ENCODE results near the gene CHKB. TPM values are rescaled to one million over a fixed set of nuclear protein-coding genes. Genes with fewer than 3 reads are reported as not detected.
"Not testable (repeated sequence)": the region's sequence is repeated elsewhere in the genome, so short reads cannot be mapped to it uniquely, and the experiment has no call there.

CHKB gene
- total RNA-seq, 1 donor from 2014 or later, result 88.1 TPM

DNA sequence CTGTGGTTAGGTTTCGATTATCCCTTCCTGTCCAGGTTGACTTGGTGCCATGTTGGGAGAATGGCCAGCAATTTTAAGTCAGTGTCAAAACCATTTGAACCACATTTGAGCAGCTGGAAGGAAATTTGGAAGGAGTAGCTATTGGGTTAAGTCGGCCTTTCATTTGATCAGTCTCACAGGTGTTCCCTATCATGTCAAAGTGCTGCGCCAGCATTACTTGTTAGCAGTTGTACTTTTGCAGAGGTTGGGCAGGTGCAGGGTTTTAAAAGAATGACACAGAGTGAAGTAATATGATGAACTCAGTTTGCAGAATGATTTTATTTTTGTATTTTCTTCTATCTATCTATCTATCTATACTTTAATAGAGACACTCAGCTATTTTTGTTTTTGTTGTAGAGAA is 46.4 kb downstream of the CHKB start:
- peaks cover 19% of the 10 kb centered on the region for H3K4me1 Mint-ChIP-seq
- H3K27ac Mint-ChIP-seq (ENCODE audit: unreplicated experiment), result no peak overlapping the region
- DNase-seq (ENCODE audit: low read depth, low spot score), result no peak
- peaks cover 53% of the 10 kb centered on the region for H3K27me3 Mint-ChIP-seq (ENCODE audit: low read depth)
- no peaks in the 10 kb centered on the region for H3K9me3 Mint-ChIP-seq
- H3K4me3 Mint-ChIP-seq, result no peak overlapping the region
- H3K36me3 Mint-ChIP-seq (ENCODE audit: low read depth), result no peaks in the 10 kb centered on the region
- TF ChIP-seq, protein P1, sequence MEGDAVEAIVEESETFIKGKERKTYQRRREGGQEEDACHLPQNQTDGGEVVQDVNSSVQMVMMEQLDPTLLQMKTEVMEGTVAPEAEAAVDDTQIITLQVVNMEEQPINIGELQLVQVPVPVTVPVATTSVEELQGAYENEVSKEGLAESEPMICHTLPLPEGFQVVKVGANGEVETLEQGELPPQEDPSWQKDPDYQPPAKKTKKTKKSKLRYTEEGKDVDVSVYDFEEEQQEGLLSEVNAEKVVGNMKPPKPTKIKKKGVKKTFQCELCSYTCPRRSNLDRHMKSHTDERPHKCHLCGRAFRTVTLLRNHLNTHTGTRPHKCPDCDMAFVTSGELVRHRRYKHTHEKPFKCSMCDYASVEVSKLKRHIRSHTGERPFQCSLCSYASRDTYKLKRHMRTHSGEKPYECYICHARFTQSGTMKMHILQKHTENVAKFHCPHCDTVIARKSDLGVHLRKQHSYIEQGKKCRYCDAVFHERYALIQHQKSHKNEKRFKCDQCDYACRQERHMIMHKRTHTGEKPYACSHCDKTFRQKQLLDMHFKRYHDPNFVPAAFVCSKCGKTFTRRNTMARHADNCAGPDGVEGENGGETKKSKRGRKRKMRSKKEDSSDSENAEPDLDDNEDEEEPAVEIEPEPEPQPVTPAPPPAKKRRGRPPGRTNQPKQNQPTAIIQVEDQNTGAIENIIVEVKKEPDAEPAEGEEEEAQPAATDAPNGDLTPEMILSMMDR (conservative IDR thresholded peaks at IDR 0.05), result no peak

DNA sequence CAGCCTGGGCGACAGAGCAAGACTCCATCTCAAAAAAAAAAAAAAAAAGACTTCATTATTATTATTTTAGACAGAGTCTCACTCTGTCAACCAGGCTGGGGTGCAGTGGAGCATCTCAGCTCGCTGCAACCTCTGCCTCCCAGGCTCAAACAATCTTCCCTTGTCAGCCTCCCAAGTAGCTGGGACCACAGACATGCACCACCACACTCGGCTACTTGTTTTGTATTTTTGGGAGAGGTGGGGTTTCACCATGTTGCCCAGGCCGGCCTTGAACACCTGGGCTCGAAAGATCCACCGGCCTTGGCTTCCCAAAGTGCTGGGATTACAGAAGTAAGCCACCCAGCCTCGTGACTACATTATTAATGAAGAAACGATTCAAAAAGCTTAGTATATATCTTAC is 47.5 kb downstream of the CHKB start:
- H3K27ac Mint-ChIP-seq (ENCODE audit: unreplicated experiment), result no peak overlapping the region
- no peak for DNase-seq (ENCODE audit: low read depth, low spot score)
- H3K36me3 Mint-ChIP-seq (ENCODE audit: low read depth), result no peaks in the 10 kb centered on the region
- no peak overlapping the region for H3K4me3 Mint-ChIP-seq
- peaks cover 19% of the 10 kb centered on the region for H3K4me1 Mint-ChIP-seq
- peaks cover 58% of the 10 kb centered on the region for H3K27me3 Mint-ChIP-seq (ENCODE audit: low read depth)
- TF ChIP-seq, protein P1 (conservative IDR thresholded peaks at IDR 0.05), result no peak
- no peaks in the 10 kb centered on the region for H3K9me3 Mint-ChIP-seq

DNA sequence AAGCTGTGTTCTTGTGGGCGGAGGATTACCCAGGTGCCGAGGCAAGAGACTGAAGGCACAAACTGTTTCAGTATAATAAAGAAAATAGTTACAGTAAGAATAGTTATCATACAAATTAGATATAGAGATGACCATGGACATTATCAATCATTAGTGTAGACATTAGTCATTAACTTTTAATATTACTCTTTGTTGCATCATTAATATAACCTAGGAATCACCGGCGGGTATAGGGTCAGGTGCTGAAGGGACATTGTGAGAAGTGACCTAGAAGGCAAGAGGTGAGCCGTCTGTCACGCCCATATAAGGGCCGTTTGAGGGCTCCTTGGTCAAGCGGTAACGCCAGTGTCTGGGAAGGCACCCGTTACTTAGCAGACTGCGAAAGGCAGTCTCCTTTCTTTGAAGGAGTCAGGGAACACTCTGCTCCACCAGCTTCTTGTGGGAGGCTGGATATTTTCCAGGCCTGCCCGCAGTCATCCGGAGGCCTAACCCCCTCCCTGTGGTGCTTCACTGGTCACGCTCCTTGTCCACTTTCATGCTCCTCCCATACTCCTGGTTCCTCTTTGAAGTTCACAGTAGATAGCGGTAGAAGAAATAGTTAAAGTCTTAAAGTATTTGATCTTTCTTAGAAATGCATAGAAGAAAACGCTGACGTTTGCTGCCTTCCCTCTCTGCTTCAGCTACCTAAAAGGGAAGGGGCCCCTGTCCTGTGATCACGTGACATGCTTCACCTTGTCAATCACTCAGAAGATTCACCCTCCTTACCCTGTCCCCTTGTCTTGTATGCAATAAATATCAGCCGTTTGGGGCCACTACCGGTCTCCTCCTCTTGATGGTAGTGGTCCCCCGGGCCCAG is 48.6 kb downstream of the CHKB start:
- peaks cover 65% of the 10 kb centered on the region for H3K27me3 Mint-ChIP-seq (ENCODE audit: low read depth)
- H3K27ac Mint-ChIP-seq (ENCODE audit: unreplicated experiment); DNase-seq (ENCODE audit: low read depth, low spot score); H3K36me3 Mint-ChIP-seq (ENCODE audit: low read depth); H3K9me3 Mint-ChIP-seq: not testable (repeated sequence)
- peak overlapping the region; percentile 69 for H3K4me3 Mint-ChIP-seq
- H3K4me1 Mint-ChIP-seq, result peaks cover 19% of the 10 kb centered on the region

DNA sequence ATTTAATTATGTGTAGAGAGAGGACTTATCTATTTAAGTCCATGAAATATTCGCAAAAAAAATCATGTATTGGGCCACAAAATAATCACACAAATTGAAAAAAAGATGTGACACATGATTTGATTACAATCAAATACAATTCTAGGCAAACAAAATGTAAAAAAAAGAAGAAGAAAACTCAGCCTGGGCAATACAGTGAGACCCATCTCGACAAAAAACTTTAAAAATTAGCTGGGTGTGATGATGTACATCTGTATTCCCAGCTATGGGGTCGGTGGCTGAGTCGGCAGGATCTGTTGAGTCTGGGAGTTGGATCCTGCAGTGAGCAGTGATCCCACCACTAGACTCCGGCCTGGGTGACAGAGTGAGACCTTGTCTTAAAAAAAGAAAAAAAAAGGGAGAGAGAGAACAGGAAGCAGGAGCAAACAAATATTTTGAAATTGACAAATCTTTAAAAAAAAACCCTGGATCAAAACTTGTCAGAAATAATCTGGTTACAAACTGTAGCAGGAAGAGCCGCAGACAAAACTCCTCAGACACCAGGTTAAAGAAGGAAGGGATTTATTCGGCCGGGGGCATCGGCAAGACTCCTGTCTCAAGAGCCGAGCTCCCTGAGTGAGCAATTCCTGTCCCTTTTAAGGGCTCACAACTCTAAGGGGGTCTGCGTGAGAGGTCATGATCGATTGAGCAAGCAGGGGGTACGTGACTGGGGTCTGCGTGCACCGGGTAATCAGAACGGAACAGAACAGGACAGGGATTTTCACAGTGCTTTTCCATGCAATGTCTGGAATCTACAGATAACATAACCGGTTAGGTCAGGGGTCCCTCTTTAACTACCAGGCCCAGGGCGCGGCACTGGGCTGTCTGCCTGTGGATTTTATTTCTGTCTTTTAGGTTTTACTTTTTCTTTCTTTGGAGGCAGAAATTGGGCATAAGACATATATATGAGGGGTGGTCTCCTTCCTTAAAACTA is 49.5 kb downstream of the CHKB start:
- Mint-ChIP-seq H3K4me1 (peaks cover 19% of the 10 kb centered on the region), H3K4me3 (peak overlapping the region; percentile 67), H3K27me3 (ENCODE audit: low read depth) (peaks cover 74% of the 10 kb centered on the region), H3K9me3 (no peaks in the 10 kb centered on the region), H3K27ac (ENCODE audit: unreplicated experiment) (no peak overlapping the region), H3K36me3 (ENCODE audit: low read depth) (peaks cover 2% of the 10 kb centered on the region)
- TF ChIP-seq, protein P1 (conservative IDR thresholded peaks at IDR 0.05), result no peak
- DNase-seq (ENCODE audit: low read depth, low spot score), result no peak

DNA sequence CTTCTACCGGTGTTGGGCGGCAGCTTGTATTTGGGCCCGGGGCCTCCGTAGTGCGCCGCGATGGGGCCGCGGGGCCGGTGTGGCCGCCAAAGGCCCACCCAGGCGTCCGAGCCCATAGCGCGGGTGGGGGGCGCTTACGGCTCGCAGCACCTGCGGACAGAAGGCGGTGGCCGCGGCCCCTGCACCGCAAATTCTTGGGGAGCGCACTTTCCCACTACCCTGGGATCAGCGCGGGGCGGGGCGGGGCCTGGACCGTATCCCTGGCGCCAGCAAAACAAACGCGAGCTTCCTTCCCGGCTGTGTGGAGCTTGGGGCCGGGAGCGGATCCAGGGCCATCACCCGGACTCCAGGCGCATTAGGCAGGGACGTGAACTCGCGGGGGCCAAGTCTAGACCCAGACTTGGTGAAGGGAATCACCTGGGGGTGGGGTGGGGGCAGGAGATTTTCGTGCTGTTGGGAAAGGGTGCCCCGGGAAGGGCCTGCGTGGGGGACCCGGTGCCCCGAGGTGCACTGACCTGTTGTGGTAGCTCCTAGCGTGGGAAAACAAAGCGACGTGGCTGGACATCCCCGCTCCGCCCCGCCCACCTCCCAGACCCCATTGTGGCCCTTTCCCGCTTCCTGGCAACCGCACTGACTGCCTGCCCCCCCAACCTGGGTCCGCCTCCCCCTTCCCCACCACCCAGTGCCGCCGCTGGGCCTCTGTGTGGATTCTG is 50.5 kb downstream of the CHKB start:
- Mint-ChIP-seq H3K27me3 (ENCODE audit: low read depth) (peaks cover 78% of the 10 kb centered on the region), H3K4me1 (peaks cover 25% of the 10 kb centered on the region), H3K9me3 (no peaks in the 10 kb centered on the region), H3K4me3 (peak overlapping the region; percentile 67), H3K36me3 (ENCODE audit: low read depth) (peaks cover 3% of the 10 kb centered on the region), H3K27ac (ENCODE audit: unreplicated experiment) (no peak overlapping the region)
- DNase-seq (ENCODE audit: low read depth, low spot score), result peak; percentile 35
- TF ChIP-seq, protein P1 (conservative IDR thresholded peaks at IDR 0.05), result no peak
